KMS-11 (cell line): ENCODE measurements around the gene RFC3.
"Not testable (repeated sequence)": the region's sequence is repeated elsewhere in the genome, so short reads cannot be mapped to it uniquely, and the experiment has no call there.

Source experiments
- H2AFZ ChIP-seq: fragments of 200-600 bp; sonication (generic); 2 replicates; pipeline ENCODE4 v1.6.1; 2016; ENCODE audit warnings: antibody characterized with exemption, mixed run types, low read depth
- H3K27ac ChIP-seq: fragments of 200-600 bp; sonication (generic); 2 replicates; pipeline ENCODE4 v1.6.1; 2016; ENCODE audit warnings: mild to moderate bottlenecking, mixed run types
- H3K27me3 ChIP-seq: fragments of 200-600 bp; sonication (generic); 2 replicates; pipeline ENCODE4 v1.6.1; 2017; ENCODE audit warnings: mild to moderate bottlenecking, low read depth, mixed run types, moderate library complexity; ENCODE audit not compliant: insufficient read depth
- H3K36me3 ChIP-seq: fragments of 200-600 bp; sonication (generic); 2 replicates; pipeline ENCODE4 v1.6.1; 2017; ENCODE audit warnings: mild to moderate bottlenecking, mixed run types; ENCODE audit not compliant: insufficient read depth
- H3K4me1 ChIP-seq: fragments of 200-600 bp; sonication (generic); 2 replicates; pipeline ENCODE4 v1.6.1; 2016; ENCODE audit warnings: mild to moderate bottlenecking, low read depth, mixed run types; ENCODE audit not compliant: poor library complexity, severe bottlenecking
- H3K4me2 ChIP-seq: fragments of 200-600 bp; sonication (generic); 2 replicates; pipeline ENCODE4 v1.7.0; 2016; ENCODE audit warnings: mild to moderate bottlenecking, mixed run types
- H3K4me3 ChIP-seq: fragments of 200-600 bp; sonication (generic); IDR thresholded peaks from 2 replicates; pipeline ENCODE4 v1.6.1; 2017; ENCODE audit warnings: low read depth, low read length, mixed read lengths; ENCODE audit not compliant: insufficient read depth
- H3K79me2 ChIP-seq: fragments of 200-600 bp; sonication (generic); 2 replicates; pipeline ENCODE4 v1.6.1; 2016; ENCODE audit warnings: low read depth, mixed run types; ENCODE audit not compliant: insufficient read depth
- H3K9ac ChIP-seq: fragments of 200-600 bp; sonication (generic); 2 replicates; pipeline ENCODE4 v1.6.1; 2016; ENCODE audit warnings: mild to moderate bottlenecking, mixed run types
- H4K20me1 ChIP-seq: fragments of 200-600 bp; sonication (generic); 2 replicates; pipeline ENCODE4 v1.6.1; 2016; ENCODE audit warnings: mild to moderate bottlenecking, mixed run types; ENCODE audit not compliant: insufficient read depth
- CTCF ChIP-seq: fragments of 200-600 bp; sonication (generic); conservative IDR thresholded peaks from 2 replicates; pipeline ENCODE4 v1.6.1; 2017; ENCODE audit warnings: low read depth, mild to moderate bottlenecking, antibody characterized with exemption, low read length, moderate library complexity, mixed read lengths

RFC3 gene

GRCh38 chr13:33799950-33800592 lies 17.9 kb upstream of the RFC3 start:
- peaks cover 18% of the 10 kb centered on the region for H3K27me3 ChIP-seq
- no peak overlapping the region for H3K9ac ChIP-seq
- no peaks in the 10 kb centered on the region for H3K36me3 ChIP-seq
- H4K20me1 ChIP-seq = no peaks in the 10 kb centered on the region
- peaks cover 9% of the 10 kb centered on the region for H3K4me1 ChIP-seq
- no peak overlapping the region for H3K4me3 ChIP-seq
- no peak for TF ChIP-seq CTCF
- H3K79me2 ChIP-seq = no peaks in the 10 kb centered on the region
- H3K4me2 ChIP-seq = no peak overlapping the region
- no peak overlapping the region for H3K27ac ChIP-seq
- H2AFZ ChIP-seq = no peak overlapping the region

GRCh38 chr13:33800646-33801186 lies 17.2 kb upstream of the RFC3 start:
- peaks cover 9% of the 10 kb centered on the region for H3K4me1 ChIP-seq
- H3K4me2 ChIP-seq = no peak overlapping the region

GRCh38 chr13:33806470-33807248 lies 11.3 kb upstream of the RFC3 start:
- no peaks in the 10 kb centered on the region for H4K20me1 ChIP-seq
- H3K27me3 ChIP-seq = no peaks in the 10 kb centered on the region
- no peak overlapping the region for H3K4me3 ChIP-seq
- no peak overlapping the region for H3K27ac ChIP-seq
- no peaks in the 10 kb centered on the region for H3K4me1 ChIP-seq
- H2AFZ ChIP-seq = no peak overlapping the region
- no peak overlapping the region for H3K4me2 ChIP-seq
- no peak for TF ChIP-seq CTCF
- H3K36me3 ChIP-seq = no peaks in the 10 kb centered on the region
- H3K9ac ChIP-seq = no peak overlapping the region
- H3K79me2 ChIP-seq = no peaks in the 10 kb centered on the region

More at GRCh38 chr13:33800646-33801186, 17.2 kb upstream of the RFC3 start:
- Histone ChIP-seq H2AFZ (no peak overlapping the region), H4K20me1 (no peaks in the 10 kb centered on the region), H3K79me2 (no peaks in the 10 kb centered on the region), H3K27ac (no peak overlapping the region), H3K27me3 (peaks cover 16% of the 10 kb centered on the region), H3K4me3 (no peak overlapping the region), H3K36me3 (no peaks in the 10 kb centered on the region), H3K9ac (no peak overlapping the region)
- no peak for TF ChIP-seq CTCF

- not testable (repeated sequence) for H3K27ac ChIP-seq, H3K4me2 ChIP-seq, H3K4me1 ChIP-seq, H3K79me2 ChIP-seq, H3K9ac ChIP-seq, H2AFZ ChIP-seq, H3K27me3 ChIP-seq, H3K36me3 ChIP-seq, H4K20me1 ChIP-seq, H3K4me3 ChIP-seq
These were observed 5.1 kb upstream of the RFC3 start for GRCh38 chr13:33812829-33813228.
